Spinal cord (tissue), 10 donors: ENCODE results near the gene HCFC1R1. TPM values are rescaled to one million over a fixed set of nuclear protein-coding genes. Genes with fewer than 3 reads are reported as not detected.
A peak's percentile ranks its signal among the peaks of the same experiment; 100 is the strongest.

ENCODE experiments used
- DNase-seq, 6 donors: peaks; one replicate each; pipeline versions ENCODE4 v3.0.0 to v3.0.0-alpha.2; 2013 to 2015; ENCODE audit warnings: low spot score in 6 of 6, low read depth in 4 of 6
- H3K27ac ChIP-seq: one replicate; pipeline ENCODE4 v1.5.1; 2013; ENCODE audit warnings: low read depth, low read length, control low read depth
- H3K27me3 ChIP-seq: one replicate; pipeline ENCODE4 v1.6.1; 2013; ENCODE audit warnings: low read length; ENCODE audit not compliant: control insufficient read depth, insufficient read depth
- H3K36me3 ChIP-seq: one replicate; pipeline ENCODE4 v1.6.1; 2013; ENCODE audit warnings: low read length; ENCODE audit not compliant: control insufficient read depth, insufficient read depth
- H3K4me1 ChIP-seq: one replicate; pipeline ENCODE4 v1.6.1; 2013; ENCODE audit warnings: low read length; ENCODE audit not compliant: control insufficient read depth, insufficient read depth
- H3K4me3 ChIP-seq: one replicate; pipeline ENCODE4 v1.5.1; 2013; ENCODE audit warnings: low read depth, low read length, control low read depth
- H3K9me3 ChIP-seq: one replicate; pipeline ENCODE4 v1.6.1; 2013; ENCODE audit warnings: low read length; ENCODE audit not compliant: control insufficient read depth, insufficient read depth
- WGBS: methylation state at CpG from one replicate; pipeline ENCODE4 v1.1.5; 2013; ENCODE audit warnings: missing lambda C conversion rate; ENCODE audit not compliant: insufficient coverage; 5-methylcytosine and 5-hydroxymethylcytosine counted together
- polyA plus RNA-seq, 2 donors: library from polyadenylated mRNA; unstranded; fragments of 120-200 nt; gene quantifications; one replicate each; pipeline ENCODE4 v1.2.1, GENCODE V29; 2013; ENCODE audit not compliant: insufficient read length in 2 of 2
- total RNA-seq, 2 donors: library from RNA; depleted of rRNA in 1 of 2; stranded (reverse); fragments of 120-200 nt in 1 of 2; fragments of >200 nt in 1 of 2; gene quantifications; one replicate each; pipeline versions ENCODE4 v1.2.3 to v1.2.4, GENCODE V29; 2013 to 2014
- donor health status: healthy.

HCFC1R1 gene
- total and polyA plus RNA-seq, 4 donors: 20.4 to 161 (median 111) TPM

DNA sequence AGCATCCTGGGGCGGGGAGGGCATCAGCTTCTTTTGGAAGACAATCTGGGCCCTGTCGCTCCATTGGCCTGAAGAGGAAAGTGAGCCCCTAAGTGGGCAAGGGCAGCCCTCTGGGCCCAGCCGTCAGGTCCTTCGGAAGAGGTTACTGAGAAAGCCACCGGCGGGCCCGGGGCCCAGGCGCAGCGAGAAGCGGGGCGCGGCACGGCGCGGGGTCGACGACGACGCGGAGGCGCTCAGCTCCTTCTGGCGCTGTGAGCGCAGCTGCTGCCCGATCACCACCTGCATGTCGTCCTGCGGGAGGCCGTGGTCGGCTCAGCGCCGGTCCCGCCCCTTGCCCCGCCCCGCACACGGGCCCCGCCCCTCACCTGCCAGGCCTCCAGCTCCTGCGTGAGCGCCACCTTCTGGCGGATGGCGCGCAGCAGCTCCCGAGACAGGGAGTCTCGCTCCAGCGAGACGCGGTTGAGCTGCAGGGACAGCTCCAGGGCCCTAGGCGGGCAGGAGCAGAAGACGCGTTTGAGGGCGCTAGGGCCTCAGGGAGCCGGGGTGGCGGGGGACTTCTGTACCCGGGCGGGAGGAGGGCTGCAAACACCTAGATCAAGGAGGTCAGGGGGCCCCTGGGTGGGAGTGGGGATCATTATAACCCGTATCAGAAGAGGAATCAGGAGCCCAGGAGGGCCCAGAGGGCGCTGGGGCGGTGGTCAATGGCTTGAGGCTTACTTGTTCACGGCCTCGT is 4.4 kb upstream of the HCFC1R1 start:
- peak in 4 of 6 donors; percentile 50 to 94 (median 82) for DNase-seq
- Histone ChIP-seq H3K4me3 (no peak overlapping the region), H3K27ac (no peak overlapping the region), H3K9me3 (no peaks in the 10 kb centered on the region), H3K4me1 (peaks cover 31% of the 10 kb centered on the region), H3K36me3 (peaks cover 20% of the 10 kb centered on the region), H3K27me3 (peaks cover 44% of the 10 kb centered on the region)
- WGBS: 5% methylated on average over 58 of the region's 58 CpGs

DNA sequence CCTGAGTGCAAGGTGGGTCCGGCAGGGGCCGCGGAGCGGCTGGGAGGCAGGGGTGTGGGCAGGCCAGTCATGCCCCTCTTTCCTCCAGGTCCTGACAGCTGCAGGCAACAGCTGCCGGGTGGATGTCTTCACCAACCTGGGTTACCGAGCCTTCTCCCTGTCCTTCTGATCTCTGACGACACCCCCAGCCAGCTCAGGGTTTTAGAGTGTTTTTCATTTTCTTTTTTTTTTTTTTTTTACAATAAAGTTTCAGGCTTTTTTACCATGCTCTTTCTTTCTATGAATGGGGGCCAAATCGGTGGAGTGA is 3.7 kb upstream of the HCFC1R1 start:
- DNase-seq: no peak
- no peaks in the 10 kb centered on the region for H3K9me3 ChIP-seq
- H3K27me3 ChIP-seq: peaks cover 39% of the 10 kb centered on the region
- peaks cover 20% of the 10 kb centered on the region for H3K36me3 ChIP-seq
- peaks cover 38% of the 10 kb centered on the region for H3K4me1 ChIP-seq
- no peak overlapping the region for H3K4me3 ChIP-seq
- H3K27ac ChIP-seq: no peak overlapping the region
- 93% methylated on average over 5 of the region's 8 CpGs for WGBS

DNA sequence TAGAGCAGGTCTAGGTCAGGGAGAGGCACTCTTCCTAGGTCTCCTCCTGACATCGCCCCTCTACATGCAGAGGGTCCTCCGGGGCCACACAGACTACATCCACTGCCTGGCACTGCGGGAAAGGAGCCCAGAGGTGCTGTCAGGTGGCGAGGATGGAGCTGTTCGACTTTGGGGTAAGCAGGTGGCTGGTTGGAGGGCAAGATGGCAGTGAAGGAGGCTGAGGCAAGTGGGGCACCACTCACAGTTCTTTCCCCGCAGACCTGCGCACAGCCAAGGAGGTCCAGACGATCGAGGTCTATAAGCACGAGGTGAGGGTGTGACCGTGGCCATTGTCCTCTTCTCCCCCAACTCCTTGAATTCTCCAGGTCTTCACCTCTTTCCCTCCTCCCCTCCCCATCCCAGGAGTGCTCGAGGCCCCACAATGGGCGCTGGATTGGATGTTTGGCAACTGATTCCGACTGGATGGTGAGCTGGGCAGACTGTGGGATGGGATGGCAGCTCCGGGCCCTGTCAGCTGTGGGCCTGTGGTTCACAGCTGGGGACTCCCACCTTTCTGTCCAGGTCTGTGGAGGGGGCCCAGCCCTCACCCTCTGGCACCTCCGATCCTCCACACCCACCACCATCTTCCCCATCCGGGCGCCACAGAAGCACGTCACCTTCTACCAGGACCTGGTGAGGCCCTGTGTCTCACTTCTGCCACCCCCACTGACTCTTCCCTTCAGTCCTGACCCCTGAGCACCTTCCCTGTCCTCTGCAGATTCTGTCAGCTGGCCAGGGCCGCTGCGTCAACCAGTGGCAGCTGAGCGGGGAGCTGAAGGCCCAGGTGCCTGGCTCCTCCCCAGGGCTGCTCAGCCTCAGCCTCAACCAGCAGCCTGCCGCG is 3.1 kb upstream of the HCFC1R1 start:
- H3K36me3 ChIP-seq: peaks cover 21% of the 10 kb centered on the region
- H3K9me3 ChIP-seq: no peaks in the 10 kb centered on the region
- 93% methylated on average over 16 of the region's 24 CpGs for WGBS
- no peak overlapping the region for H3K27ac ChIP-seq
- DNase-seq: no peak
- peaks cover 33% of the 10 kb centered on the region for H3K27me3 ChIP-seq
- no peak overlapping the region for H3K4me3 ChIP-seq
- peaks cover 44% of the 10 kb centered on the region for H3K4me1 ChIP-seq

GRCh38 chr16:3026003-3026378 is 2.2 kb upstream of the HCFC1R1 start:
- Histone ChIP-seq H3K27ac (no peak overlapping the region), H3K4me3 (no peak overlapping the region), H3K4me1 (peaks cover 53% of the 10 kb centered on the region), H3K27me3 (peaks cover 28% of the 10 kb centered on the region), H3K36me3 (peaks cover 24% of the 10 kb centered on the region), H3K9me3 (no peaks in the 10 kb centered on the region)
- WGBS: over 99% methylated on average over 7 of the region's 8 CpGs
- DNase-seq: no peak

DNA sequence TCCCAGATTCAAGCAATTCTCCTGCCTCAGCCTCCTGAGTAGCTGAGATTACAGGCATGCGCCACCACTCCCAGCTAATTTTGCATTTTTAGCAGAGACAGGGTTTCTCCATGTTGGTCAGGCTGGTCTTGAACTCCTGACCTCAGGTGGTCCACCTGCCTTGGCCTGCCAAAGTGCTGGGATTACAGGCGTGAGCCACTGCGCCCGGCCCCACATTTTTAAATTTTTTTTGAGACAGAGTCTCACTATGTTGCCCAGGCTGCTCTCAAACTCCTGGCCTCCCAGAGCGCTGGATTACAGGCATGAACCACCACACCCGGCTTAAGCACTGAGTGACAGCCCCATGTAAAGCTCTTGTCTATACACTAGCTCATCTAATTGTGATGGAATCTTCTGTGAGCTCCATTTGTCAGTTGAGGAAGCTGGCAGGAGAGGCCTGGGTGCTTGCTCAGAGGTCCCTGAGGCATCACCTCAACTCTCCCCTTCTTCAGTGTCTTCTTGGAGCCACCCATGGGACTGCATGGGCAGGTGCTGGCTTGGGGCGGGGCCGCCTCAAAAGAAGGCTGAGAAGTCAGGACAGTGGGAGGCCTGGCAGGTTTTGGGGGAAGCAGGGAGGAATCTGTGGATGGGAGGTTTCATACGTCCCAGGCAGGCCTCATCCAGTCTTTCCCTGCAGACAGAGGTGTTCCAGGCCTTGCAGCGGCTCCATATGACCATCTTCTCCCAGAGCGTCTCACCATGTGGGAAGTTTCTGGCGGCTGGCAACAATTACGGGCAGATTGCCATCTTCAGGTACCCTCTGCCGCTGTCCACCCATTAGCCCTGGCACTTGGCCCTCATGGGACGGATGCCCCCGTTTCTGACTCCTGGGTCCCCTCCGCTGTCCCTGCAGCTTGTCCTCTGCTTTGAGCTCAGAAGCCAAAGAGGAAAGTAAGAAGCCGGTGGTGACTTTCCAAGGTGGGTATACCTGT is 1.6 kb upstream of the HCFC1R1 start:
- Histone ChIP-seq H3K36me3 (peaks cover 24% of the 10 kb centered on the region), H3K4me1 (peaks cover 59% of the 10 kb centered on the region), H3K4me3 (no peak overlapping the region), H3K27ac (no peak overlapping the region), H3K27me3 (peaks cover 27% of the 10 kb centered on the region), H3K9me3 (no peaks in the 10 kb centered on the region)
- DNase-seq: no peak
- WGBS: 97% methylated on average over 16 of the region's 18 CpGs

GRCh38 chr16:3023415-3023668 is 400 bp downstream of the HCFC1R1 start:
- Histone ChIP-seq H3K36me3 (peaks cover 24% of the 10 kb centered on the region), H3K27me3 (peaks cover 25% of the 10 kb centered on the region), H3K4me1 (peaks cover 53% of the 10 kb centered on the region), H3K9me3 (no peaks in the 10 kb centered on the region), H3K27ac (peak overlapping the region; percentile 95), H3K4me3 (peak overlapping the region; percentile 93)
- DNase-seq: peak in 1 of 6 donors; percentile 74
- 5% methylated on average over 3 of the region's 6 CpGs for WGBS

- no peaks in the 10 kb centered on the region for H3K9me3 ChIP-seq
- peak overlapping the region; percentile 93 for H3K4me3 ChIP-seq
- H3K27me3 ChIP-seq: peaks cover 29% of the 10 kb centered on the region
- peaks cover 24% of the 10 kb centered on the region for H3K36me3 ChIP-seq
- WGBS: 77% methylated on average over 6 of the region's 8 CpGs
- H3K27ac ChIP-seq: peak overlapping the region; percentile 95
- no peak for DNase-seq
- H3K4me1 ChIP-seq: peaks cover 56% of the 10 kb centered on the region
Measured at GRCh38 chr16:3022684-3023414, 893 bp downstream of the HCFC1R1 start.

GRCh38 chr16:3022208-3022683 is 1.5 kb downstream of the HCFC1R1 start:
- WGBS: 50% methylated on average over 4 of the region's 8 CpGs
- H3K9me3 ChIP-seq: no peaks in the 10 kb centered on the region
- peaks cover 19% of the 10 kb centered on the region for H3K36me3 ChIP-seq
- H3K4me1 ChIP-seq: peaks cover 58% of the 10 kb centered on the region
- H3K4me3 ChIP-seq: peak overlapping the region; percentile 93
- DNase-seq: peak in 1 of 6 donors; percentile 75
- peak overlapping the region; percentile 95 for H3K27ac ChIP-seq
- H3K27me3 ChIP-seq: peaks cover 35% of the 10 kb centered on the region
